ENCODE data around the gene THAP9. TPM values are rescaled to one million over a fixed set of nuclear protein-coding genes. Genes with fewer than 3 reads are reported as not detected.
A peak's percentile ranks its signal among the peaks of the same experiment; 100 is the strongest.

Gene THAP9
- total RNA-seq, 5 donors from 2014 or later (not counting 1 experiment from before 2014, with no cell fraction given): 2.3 to 4.1 (median 3.0) TPM

- no peak for ATAC-seq (replicated peaks in 1 of 4)
- Mint-ChIP-seq H3K4me3 (no peak overlapping the region), H3K4me1 (peaks cover 61 to 74% (median 63%) of the 10 kb centered on the region in 3 donors), H3K27me3 (no peaks in the 10 kb centered on the region), H3K36me3 (peaks cover 10% of the 10 kb centered on the region), H3K27ac (no peak overlapping the region), H3K9me3 (no peaks in the 10 kb centered on the region)
- H3K9me3 ChIP-seq: no peaks in the 10 kb centered on the region
- DNase-seq: no peak
- ChIA-PET CTCF (no interaction called here), POLR2A (interaction anchor here in 1 of 2 donors (0.8 kb wide), 1 partner anchor 12 kb away, joined by 3 read pairs; no protein-coding TSS in a partner anchor)
- H3K36me3 ChIP-seq (ENCODE audit: control insufficient read depth in 2 of 2, extremely low read depth in 1 of 2, insufficient read depth in 1 of 2, low read length in 1 of 2): peaks cover 0 to 5% of the 10 kb centered on the region in 2 donors
- H3K4me1 ChIP-seq (ENCODE audit: control insufficient read depth in 1 of 2, extremely low read depth in 1 of 2, insufficient read depth in 2 of 2, low read length in 2 of 2): peaks cover 11 to 17% of the 10 kb centered on the region in 2 experiments
- no peak overlapping the region for H3K27ac ChIP-seq (ENCODE audit: low read length)
- H3K4me3 ChIP-seq (ENCODE audit: control insufficient read depth in 1 of 2, extremely low read depth in 1 of 2, low read length in 1 of 2): no peak overlapping the region
- no peaks in the 10 kb centered on the region for H3K27me3 ChIP-seq (replicated peaks in 1 of 2; ENCODE audit: control insufficient read depth in 2 of 2, extremely low read depth in 1 of 2, insufficient read depth in 2 of 2, low read length in 1 of 2)
These were observed 15.1 kb upstream of the THAP9 start for GRCh38 chr4:82885410-82885809.

DNA sequence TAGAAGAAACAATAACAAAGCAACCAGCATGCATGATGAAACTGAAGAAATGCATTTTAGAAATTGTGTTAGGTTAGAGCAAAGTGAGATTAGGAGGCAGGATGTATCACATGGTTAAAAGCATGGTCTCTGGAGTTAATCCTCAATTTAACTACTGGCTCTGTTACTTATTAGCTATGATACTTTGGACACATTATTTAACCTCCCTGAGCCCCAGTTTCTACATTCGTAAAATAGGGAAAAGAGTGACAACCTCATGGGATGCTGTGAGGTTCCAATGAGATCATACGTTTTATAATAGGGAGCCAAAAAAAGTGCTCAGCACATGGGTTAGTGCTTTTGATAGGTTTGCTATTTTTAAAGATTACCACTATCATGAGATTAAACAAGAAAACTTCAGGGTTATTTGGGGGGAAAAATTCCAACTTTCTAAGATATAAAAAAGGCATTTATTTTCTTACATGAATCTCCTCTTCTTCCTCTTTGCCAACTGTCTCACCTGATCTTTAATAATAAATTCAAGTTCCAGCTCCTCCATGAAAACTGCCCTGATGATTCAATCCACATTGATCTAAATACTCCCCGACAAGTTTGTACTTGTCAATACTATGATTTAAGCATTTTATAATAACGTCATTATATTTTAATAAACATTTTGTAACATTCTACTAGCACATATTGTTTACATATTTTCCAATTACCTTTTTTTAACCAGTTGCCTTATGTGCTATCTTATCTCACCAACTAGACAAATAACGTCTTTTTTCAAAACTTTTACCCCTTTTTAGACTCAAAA is 14.2 kb upstream of the THAP9 start:
- no peak for ATAC-seq (replicated peaks in 1 of 4)
- Mint-ChIP-seq H3K4me3 (no peak overlapping the region), H3K9me3 (no peaks in the 10 kb centered on the region), H3K36me3 (peaks cover 5% of the 10 kb centered on the region), H3K4me1 (peaks cover 61 to 68% (median 61%) of the 10 kb centered on the region in 3 donors), H3K27ac (no peak overlapping the region), H3K27me3 (no peaks in the 10 kb centered on the region)
- H3K27ac ChIP-seq (ENCODE audit: low read length): no peak overlapping the region
- H3K4me3 ChIP-seq (ENCODE audit: control insufficient read depth in 1 of 2, extremely low read depth in 1 of 2, low read length in 1 of 2): no peak overlapping the region
- no peaks in the 10 kb centered on the region for H3K36me3 ChIP-seq (ENCODE audit: control insufficient read depth in 2 of 2, extremely low read depth in 1 of 2, insufficient read depth in 1 of 2, low read length in 1 of 2)
- H3K27me3 ChIP-seq (replicated peaks in 1 of 2; ENCODE audit: control insufficient read depth in 2 of 2, extremely low read depth in 1 of 2, insufficient read depth in 2 of 2, low read length in 1 of 2): no peaks in the 10 kb centered on the region
- DNase-seq: no peak
- CTCF ChIA-PET: interaction anchor here in 1 of 2 donors (0.8 kb wide), 1 partner anchor 13 kb away, joined by 3 read pairs; no protein-coding TSS in a partner anchor
- POLR2A ChIA-PET: interaction anchor here in 1 of 2 donors (0.8 kb wide), 1 partner anchor 11 kb away, joined by 3 read pairs; no protein-coding TSS in a partner anchor
- no CpG with 5 or more reads among the region's 5 CpGs for WGBS (ENCODE audit: insufficient coverage)
- no peaks in the 10 kb centered on the region for H3K9me3 ChIP-seq
- H3K4me1 ChIP-seq (ENCODE audit: control insufficient read depth in 1 of 2, extremely low read depth in 1 of 2, insufficient read depth in 2 of 2, low read length in 2 of 2): peaks cover 11 to 17% of the 10 kb centered on the region in 2 experiments

- H3K9me3 ChIP-seq: no peaks in the 10 kb centered on the region
- ChIA-PET POLR2A (interaction anchor here (0.6 to 1.5 kb wide), 2 partner anchors 11 to 83 kb away, joined by 4 to 12 read pairs; partner anchors contain the start of gene THAP9 (in 1 of the 2)), CTCF (interaction anchor here (0.6 to 1.9 kb wide), 7 partner anchors 10 to 604 kb away, joined by 3 to 23 read pairs (median 4); partner anchors contain the start of gene COPS4 (in 1 of the 2))
- ATAC-seq (replicated peaks in 1 of 4): no peak
- 100% methylated on average over 4 of the region's 6 CpGs for WGBS (ENCODE audit: insufficient coverage)
- Mint-ChIP-seq H3K36me3 (peaks cover 8% of the 10 kb centered on the region), H3K27me3 (no peaks in the 10 kb centered on the region), H3K4me1 (peaks cover 57 to 65% (median 57%) of the 10 kb centered on the region in 3 donors), H3K4me3 (peak overlapping the region; percentile 88 to 94 (median 90)), H3K27ac (peak overlapping the region; percentile 44 to 96), H3K9me3 (no peaks in the 10 kb centered on the region)
- no peak for DNase-seq
- H3K27ac ChIP-seq (ENCODE audit: low read length): no peak overlapping the region
- H3K36me3 ChIP-seq (ENCODE audit: control insufficient read depth in 2 of 2, extremely low read depth in 1 of 2, insufficient read depth in 1 of 2, low read length in 1 of 2): peaks cover 3 to 7% of the 10 kb centered on the region in 2 donors
- peaks cover 14 to 23% of the 10 kb centered on the region in 2 experiments for H3K4me1 ChIP-seq (ENCODE audit: control insufficient read depth in 1 of 2, extremely low read depth in 1 of 2, insufficient read depth in 2 of 2, low read length in 2 of 2)
- no peaks in the 10 kb centered on the region for H3K27me3 ChIP-seq (replicated peaks in 1 of 2; ENCODE audit: control insufficient read depth in 2 of 2, extremely low read depth in 1 of 2, insufficient read depth in 2 of 2, low read length in 1 of 2)
- no peak overlapping the region for H3K4me3 ChIP-seq (ENCODE audit: control insufficient read depth in 1 of 2, extremely low read depth in 1 of 2, low read length in 1 of 2)
These were observed 11.2 kb upstream of the THAP9 start for GRCh38 chr4:82889287-82889686.

- Mint-ChIP-seq H3K4me3 (peak overlapping the region; percentile 88 to 94 (median 90)), H3K27me3 (no peaks in the 10 kb centered on the region), H3K27ac (peak overlapping the region; percentile 96 to 97), H3K4me1 (peaks cover 47 to 53% (median 47%) of the 10 kb centered on the region in 3 donors), H3K9me3 (no peaks in the 10 kb centered on the region), H3K36me3 (peaks cover 14% of the 10 kb centered on the region)
- peak overlapping the region; percentile 87 to 92 for H3K4me3 ChIP-seq (ENCODE audit: control insufficient read depth in 1 of 2, extremely low read depth in 1 of 2, low read length in 1 of 2)
- CTCF ChIA-PET: interaction anchor here in 1 of 2 donors (1.3 to 1.9 kb wide), 3 partner anchors 10 to 145 kb away, joined by 4 to 8 read pairs (median 5); partner anchors contain the start of genes COPS4 and THAP9
- WGBS (ENCODE audit: insufficient coverage): 0% methylated on average over 16 of the region's 16 CpGs
- DNase-seq (no peak), ATAC-seq (replicated peaks in 1 of 4) (peak in 1 of 4 experiments; percentile 1)
- peak overlapping the region; percentile 90 for H3K27ac ChIP-seq (ENCODE audit: low read length)
- no peaks in the 10 kb centered on the region for H3K9me3 ChIP-seq
- POLR2A ChIA-PET: interaction anchor here in 1 of 2 donors (0.6 to 0.7 kb wide), 2 partner anchors 16 to 28 kb away, joined by 4 to 5 read pairs; no protein-coding TSS in a partner anchor
- H3K36me3 ChIP-seq (ENCODE audit: control insufficient read depth in 2 of 2, extremely low read depth in 1 of 2, insufficient read depth in 1 of 2, low read length in 1 of 2): peaks cover 3 to 16% of the 10 kb centered on the region in 2 donors
- peaks cover 14 to 21% of the 10 kb centered on the region in 2 experiments for H3K4me1 ChIP-seq (ENCODE audit: control insufficient read depth in 1 of 2, extremely low read depth in 1 of 2, insufficient read depth in 2 of 2, low read length in 2 of 2)
- H3K27me3 ChIP-seq (replicated peaks in 1 of 2; ENCODE audit: control insufficient read depth in 2 of 2, extremely low read depth in 1 of 2, insufficient read depth in 2 of 2, low read length in 1 of 2): no peaks in the 10 kb centered on the region
These were observed 10.0 kb upstream of the THAP9 start for GRCh38 chr4:82890528-82890900.

GRCh38 chr4:82890901-82891706 is 9.4 kb upstream of the THAP9 start, which contains the start of gene SEC31A:
TSS of gene SEC31A (minus strand) at chr4:82891153. CDS start at chr4:82881936, 9,217 bp downstream.
- H3K36me3 ChIP-seq (ENCODE audit: control insufficient read depth in 2 of 2, extremely low read depth in 1 of 2, insufficient read depth in 1 of 2, low read length in 1 of 2): peaks cover 3 to 16% of the 10 kb centered on the region in 2 donors
- no peaks in the 10 kb centered on the region for H3K27me3 Mint-ChIP-seq
- ATAC-seq (replicated peaks in 1 of 4) (peak; percentile 93 to 97 (median 96)), DNase-seq (peak; percentile 89 to 99 (median 95))
- CTCF ChIA-PET: interaction anchor here (0.5 to 1.9 kb wide), 3 partner anchors 9 to 360 kb away, joined by 3 to 8 read pairs (median 4); partner anchors contain the start of gene THAP9 (in 1 of the 2)
- no peaks in the 10 kb centered on the region for H3K27me3 ChIP-seq (replicated peaks in 1 of 2; ENCODE audit: control insufficient read depth in 2 of 2, extremely low read depth in 1 of 2, insufficient read depth in 2 of 2, low read length in 1 of 2)
- H3K27ac Mint-ChIP-seq: peak within 1 kb of the TSS; percentile 96 to 97
- peak within 1 kb of the TSS; percentile 88 to 94 (median 90) for H3K4me3 Mint-ChIP-seq
- H3K36me3 Mint-ChIP-seq: peaks cover 17% of the 10 kb centered on the region
- peaks cover 14 to 18% of the 10 kb centered on the region in 2 experiments for H3K4me1 ChIP-seq (ENCODE audit: control insufficient read depth in 1 of 2, extremely low read depth in 1 of 2, insufficient read depth in 2 of 2, low read length in 2 of 2)
- H3K4me1 Mint-ChIP-seq: peaks cover 44 to 48% (median 44%) of the 10 kb centered on the region in 3 donors
- H3K9me3 Mint-ChIP-seq: no peaks in the 10 kb centered on the region
- POLR2A ChIA-PET: interaction anchor here in 1 of 2 donors (0.6 kb wide), 1 partner anchor 442 kb away, joined by 8 read pairs; no protein-coding TSS in a partner anchor
- H3K9me3 ChIP-seq: no peaks in the 10 kb centered on the region
- under 1% methylated on average over 56 of the region's 71 CpGs for WGBS (ENCODE audit: insufficient coverage)
- peak within 1 kb of the TSS; percentile 90 for H3K27ac ChIP-seq (ENCODE audit: low read length)
- H3K4me3 ChIP-seq (ENCODE audit: control insufficient read depth in 1 of 2, extremely low read depth in 1 of 2, low read length in 1 of 2): peak within 1 kb of the TSS; percentile 87 to 92
